HG02759 (cell line): ENCODE measurements around the gene HM13.
A peak's percentile ranks its signal among the peaks of the same experiment; 100 is the strongest.
"Not testable (repeated sequence)": the region's sequence is repeated elsewhere in the genome, so short reads cannot be mapped to it uniquely, and the experiment has no call there.

Source experiments
- ATAC-seq: cut with Tn5 transposase; IDR thresholded peaks from one replicate; pipeline ENCODE4 v1.9.1; 2021; ENCODE audit warnings: mild to moderate bottlenecking, moderate library complexity; ENCODE audit not compliant: unreplicated experiment

Gene HM13

DNA sequence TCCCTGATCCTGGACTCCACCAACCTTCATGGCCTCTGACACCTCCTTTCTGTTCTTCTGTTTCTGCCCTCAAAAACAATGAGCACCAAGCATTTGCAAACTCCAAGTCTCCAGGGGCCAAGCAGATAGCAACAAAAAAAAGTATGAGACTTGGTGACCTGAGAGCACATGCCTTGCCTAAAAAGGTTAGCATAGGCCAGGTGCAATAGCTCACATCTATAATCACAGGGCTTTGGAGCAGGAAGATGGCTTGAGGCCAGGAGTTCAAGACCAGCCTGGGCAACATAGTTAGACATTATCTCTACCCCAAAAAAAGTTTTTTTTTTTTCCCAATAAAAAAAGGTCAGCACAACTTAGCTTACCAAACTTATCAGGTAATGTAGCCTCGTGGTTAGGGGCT, 13.7 kb upstream of the HM13 start:
- no peak for ATAC-seq

DNA sequence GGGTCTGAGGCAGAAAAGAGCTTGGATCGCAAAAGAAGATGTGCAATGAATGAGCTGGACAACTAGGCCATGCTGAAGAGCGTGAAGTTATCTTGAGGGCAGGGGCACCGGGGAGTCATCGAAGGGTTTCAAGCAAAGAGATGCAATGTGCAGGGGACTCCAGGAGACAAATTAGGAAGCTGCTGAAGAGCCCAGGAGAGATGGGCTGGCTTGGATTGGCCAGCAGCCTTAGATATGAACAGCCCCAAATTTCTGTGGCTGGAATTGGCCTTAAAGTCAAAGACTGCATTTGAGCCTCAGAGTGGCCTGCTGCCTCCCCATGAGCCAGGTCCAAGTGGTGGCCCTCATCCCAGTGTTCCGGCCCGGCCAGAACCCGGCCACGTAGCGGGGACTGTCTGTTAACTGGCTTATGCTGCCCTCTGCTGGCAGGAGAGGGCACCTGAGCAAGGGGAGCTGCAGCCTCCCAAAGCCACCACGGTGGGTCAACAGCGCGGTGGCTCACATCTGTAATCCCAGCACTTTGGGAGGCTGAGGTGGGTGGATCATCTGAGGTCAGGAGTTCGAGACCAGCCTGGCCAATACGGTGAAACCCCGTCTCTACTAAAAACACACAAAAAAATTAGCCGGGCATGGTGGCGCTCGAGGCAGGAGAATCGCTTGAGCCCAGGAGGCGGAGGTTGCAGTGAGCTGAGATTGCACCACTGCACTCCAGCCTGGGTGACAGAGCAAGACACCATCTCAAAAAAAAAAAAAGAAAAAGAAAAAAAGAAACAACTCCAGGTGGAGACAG, 11.2 kb upstream of the HM13 start:
- peak; percentile 99 for ATAC-seq

DNA sequence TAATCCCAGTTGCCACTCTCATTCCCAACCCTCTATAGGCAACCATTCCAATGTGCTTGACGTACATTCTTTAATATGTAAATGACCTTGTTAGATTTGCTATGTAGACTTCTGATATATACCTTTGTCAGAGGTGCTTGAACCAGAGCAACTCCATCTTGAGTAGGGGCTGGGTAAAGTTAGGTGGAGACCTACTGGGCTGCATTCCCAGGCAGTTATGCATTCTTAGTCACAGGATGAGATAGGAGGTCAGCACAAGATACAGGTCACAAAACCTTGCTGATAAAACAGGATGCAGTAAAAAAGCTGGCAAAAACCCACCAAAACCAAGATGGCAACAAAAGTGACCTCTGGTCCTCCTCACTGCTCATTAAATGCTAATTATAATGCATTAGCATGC, 8.3 kb upstream of the HM13 start:
- no peak for ATAC-seq

DNA sequence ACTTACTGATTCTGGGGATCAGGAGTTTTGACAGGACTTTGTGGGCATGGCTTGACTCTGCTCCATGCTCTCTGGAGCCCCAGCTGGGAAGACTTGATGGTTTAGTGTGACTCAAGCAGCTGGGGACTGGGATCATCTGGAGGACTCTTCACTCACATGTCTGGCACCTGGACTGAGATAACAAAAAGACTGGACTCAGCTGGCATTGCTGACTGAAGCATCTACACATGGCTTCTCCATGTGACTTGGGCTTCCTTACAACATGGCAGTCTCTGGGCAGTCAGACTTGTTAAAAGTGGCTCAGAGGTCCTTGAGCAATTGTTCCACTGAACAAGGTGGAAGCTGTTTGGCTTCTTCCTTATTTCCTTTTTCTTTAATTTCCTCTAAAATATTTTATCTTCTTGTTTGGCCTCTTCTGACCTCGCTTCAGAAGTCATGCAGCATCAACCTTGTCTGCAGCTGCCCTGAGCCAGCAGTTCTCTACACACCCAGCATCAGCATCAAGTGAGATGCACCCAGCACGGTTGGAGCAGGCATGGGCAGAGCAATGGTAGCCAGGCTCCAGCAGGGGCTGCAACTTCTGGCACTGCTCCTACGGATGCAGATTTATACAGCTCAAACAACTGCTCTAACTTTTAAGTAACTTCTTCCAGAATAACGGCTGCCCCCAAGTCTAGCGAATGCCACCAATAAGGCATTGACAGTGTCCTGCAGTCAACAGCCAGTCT, 5.6 kb upstream of the HM13 start:
- ATAC-seq, result no peak

DNA sequence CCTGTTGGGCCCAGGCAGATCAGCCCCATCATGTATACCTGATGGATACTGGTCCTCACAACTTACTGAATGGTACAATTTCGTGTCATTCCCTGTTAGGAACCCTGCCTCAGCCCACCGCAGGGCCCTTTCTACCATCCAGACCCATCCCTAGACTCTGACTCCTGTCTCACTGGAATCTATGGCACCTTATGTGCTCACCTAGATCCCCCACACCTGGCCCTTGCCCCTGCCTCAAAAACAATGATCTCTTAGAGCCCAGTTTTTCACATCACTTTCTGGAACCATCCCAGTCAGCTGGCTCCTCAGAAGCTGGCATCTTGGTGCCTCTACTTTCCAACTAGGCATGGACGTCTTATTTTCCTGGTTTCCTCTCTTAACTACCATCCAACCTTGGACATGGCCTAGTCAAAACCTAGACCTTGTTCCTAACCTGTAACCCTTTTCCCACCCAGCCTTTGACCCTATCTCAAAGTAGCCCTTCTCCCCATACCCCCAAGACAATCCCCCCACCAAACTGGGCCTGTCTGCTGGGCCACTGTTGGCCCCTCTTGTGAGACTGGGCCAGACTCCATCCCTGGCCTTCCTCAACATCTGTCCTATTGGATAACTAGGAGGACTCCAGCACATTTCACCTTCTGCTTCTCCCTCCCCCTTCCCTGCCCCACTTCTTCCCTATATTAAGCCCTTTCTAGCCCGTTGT, 981 bp downstream of the HM13 start:
- ATAC-seq, result no peak

DNA sequence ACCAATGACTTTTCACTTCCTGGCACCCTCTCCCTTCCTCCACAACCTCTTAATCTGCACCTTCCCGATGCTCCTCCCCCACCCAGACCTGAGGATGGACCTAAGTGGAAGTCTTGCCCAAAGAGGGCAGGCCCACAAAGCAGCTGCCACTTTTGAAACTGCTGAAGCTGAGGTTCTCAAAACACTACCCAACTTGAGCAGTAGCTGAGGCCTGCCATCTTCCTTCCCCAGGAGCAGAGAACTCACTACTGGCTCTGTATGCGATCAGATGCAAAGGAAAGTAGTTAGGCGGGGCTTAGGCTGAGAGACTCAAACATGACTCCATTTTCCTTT, 1.5 kb downstream of the HM13 start:
- no peak for ATAC-seq

DNA sequence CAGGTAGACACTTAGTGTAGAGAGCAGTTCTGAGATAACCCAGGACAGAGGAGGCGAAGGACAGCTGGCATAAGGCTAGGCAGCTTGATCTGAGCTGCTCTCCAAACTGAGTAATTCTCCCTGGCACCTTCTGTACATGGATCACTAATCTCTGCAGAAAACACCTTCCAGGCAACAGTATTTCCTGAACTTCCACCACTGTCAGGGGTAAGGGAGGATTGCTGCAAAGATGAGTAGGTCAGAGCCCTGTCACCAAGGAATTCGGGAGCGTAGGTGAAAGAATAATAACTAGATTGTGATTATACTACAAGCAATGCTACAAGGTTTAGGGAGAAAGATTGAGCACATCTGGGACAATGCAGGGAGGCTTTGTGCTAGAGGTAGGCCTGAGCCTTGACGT, 1.9 kb downstream of the HM13 start:
- ATAC-seq, result no peak

DNA sequence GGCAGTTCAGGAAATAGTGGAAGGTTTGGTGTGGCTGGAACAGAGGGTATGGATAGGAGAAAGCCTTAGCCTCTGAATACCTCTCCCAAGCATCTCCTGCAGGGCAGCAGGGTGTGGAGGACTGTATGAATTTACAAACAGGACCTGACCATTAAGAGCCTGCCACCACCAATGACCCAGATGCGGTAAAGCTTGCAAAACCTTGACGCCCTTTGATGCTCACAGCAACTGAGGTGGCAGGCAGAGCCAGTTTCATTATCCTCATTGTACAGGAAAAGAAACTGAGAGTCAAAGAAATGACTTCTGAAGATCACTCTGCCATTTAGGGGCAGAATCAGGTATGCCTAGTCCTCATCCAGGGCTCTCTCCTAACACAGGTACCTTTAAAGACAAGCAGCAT, 2.4 kb downstream of the HM13 start:
- ATAC-seq, result no peak

DNA sequence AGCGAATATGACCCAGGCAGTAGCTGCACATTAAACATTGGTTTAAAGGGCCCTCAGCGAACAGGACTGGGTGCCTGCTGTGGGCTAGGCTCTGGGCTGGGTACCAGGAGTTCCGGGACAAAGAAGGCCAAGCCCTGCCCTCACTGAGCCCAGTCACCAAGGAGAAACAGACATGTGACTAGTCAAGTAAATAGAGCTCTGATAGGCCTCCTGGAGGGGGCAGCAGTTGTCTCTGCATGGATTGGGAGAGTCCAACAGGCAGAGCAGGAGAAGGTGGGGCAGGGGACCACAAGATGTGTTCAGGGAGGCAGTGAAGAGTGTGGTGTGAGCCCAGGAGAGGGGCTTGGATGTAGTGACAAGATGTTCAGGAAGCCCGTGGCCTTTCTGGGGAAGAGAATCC, 3.1 kb downstream of the HM13 start:
- no peak for ATAC-seq

DNA sequence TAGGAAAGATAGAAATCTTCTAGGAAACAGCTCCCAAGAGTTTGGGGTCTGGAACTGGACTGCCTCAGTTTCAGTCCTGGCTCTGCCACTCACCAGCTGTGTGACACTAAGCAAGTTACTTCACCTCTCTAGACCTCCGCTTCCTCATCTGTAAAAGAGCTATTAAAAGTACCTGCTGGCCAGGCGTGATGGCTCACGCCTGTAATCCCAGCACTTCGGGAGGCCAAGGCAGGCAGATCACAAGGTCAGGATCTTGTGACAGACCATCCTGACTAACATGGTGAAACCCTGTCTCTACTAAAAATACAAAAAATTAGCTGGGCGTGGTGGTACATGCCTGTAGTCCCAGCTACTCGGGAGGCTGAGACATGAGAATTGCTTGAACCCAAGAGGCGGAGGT, 7.0 kb downstream of the HM13 start:
- ATAC-seq, result not testable (repeated sequence)

DNA sequence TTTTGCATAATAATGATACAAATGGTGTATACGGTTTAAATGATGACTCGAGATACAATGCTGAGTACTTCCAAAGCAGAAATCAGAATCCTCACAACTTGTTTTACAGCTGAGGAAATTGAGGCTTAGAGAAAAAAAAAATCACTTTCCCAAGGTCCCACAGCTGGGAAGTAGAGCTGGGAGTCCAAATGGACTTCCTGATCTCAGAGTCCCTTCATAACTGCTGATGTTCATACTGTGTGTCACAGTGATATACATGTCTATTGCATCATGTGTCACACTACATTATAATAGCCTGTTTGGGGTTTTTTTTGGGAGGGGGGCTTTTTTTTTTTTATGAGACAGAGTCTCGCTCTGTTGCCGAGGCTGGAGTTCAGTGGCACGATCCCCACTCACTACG, 8.5 kb downstream of the HM13 start:
- no peak for ATAC-seq

DNA sequence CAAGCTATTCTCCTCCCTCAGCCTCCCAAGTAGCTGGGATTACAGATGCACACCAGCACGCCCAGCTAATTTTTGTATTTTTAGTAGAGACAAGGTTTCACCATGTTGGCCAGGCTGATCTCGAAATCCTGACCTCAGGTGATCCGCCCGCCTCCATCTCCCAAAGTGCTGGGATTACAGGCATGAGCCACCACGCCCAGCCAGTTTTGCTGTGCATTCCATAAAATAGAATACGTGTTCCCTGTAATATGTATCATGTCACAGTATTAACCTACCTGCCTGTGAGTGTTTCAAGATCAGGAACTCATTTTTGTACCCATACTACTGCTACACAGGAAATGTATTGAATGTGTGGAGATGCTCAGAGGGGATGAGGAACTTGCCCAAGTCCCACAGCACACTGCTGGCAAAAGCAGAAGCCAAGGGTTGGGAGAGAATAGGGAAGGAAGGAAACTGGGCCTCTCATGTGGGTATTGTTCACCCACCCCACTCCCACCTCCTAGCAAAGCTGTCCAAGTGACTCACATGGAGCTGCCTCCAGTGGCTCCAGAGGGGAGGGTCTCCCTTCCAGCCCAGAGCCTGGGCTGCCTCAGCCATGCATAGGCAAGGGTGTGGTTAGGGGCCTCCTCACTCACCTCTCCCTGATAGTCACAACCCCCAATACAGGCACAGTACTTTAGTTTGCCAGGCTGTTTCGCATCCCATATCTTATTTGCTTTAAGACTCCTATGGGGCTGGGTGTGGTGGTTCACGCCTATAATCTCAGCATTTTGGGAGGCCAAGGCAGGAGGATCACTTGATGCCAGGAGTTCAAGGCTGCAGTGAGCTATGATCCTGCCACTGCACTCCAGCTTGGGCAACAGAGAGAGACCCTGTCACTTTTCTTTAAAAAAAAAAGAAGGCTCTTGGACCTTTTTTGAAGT, 9.4 kb downstream of the HM13 start:
- ATAC-seq, result no peak

DNA sequence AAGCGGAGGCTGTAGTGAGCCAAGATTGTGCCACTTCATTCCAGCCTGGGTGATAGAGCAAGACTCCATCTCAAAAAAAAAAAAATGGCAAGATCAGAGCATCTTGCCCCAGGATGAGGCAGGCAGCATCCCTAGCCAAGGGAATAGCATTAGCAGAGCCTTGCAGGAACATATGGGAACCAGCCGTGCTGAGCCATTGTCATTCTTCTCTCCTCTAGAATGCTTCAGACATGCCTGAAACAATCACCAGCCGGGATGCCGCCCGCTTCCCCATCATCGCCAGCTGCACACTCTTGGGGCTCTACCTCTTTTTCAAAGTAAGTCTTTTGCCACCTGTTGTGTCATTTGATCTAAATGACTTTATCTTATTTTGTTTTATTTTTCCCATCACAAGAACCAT, 13.0 kb downstream of the HM13 start:
- ATAC-seq, result no peak

DNA sequence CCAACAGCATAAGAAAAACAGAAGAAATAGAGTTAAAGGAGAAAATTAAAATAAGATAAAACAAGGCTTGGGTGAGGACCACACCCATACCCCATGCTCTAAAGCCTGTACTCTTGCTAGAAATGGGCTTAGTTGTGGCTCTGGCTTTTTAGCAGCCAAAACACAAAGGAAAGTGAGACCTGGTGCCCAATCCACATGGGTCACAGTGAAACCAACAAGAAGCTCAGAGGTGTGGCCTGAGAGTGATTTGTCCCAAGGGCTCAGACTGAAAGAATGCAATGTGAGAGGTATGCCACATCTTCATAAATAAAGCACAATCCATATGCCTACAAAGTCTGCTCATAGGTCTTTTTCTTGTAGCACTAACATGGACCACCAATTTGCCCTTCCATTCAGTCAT, 21.1 kb downstream of the HM13 start:
- no peak for ATAC-seq

DNA sequence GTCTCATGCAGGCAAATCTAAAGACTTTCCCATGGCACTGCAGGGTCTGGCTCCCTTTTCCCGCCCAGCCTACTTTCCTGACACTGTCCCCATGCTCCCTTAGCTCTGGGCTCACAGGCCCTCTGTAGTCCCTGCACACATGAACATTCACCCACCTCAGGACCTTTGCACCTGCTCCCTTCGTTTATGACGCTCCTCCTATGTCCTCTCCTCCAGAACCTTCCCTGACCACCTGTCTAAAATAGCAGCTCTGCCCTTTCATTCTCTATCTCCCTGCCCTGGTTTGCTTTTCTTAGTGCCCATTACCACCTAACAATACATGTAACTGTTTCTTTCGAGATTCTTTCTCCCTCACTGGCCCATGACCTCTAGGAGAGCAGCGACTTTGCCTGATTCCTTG, 22.3 kb downstream of the HM13 start:
- no peak for ATAC-seq

DNA sequence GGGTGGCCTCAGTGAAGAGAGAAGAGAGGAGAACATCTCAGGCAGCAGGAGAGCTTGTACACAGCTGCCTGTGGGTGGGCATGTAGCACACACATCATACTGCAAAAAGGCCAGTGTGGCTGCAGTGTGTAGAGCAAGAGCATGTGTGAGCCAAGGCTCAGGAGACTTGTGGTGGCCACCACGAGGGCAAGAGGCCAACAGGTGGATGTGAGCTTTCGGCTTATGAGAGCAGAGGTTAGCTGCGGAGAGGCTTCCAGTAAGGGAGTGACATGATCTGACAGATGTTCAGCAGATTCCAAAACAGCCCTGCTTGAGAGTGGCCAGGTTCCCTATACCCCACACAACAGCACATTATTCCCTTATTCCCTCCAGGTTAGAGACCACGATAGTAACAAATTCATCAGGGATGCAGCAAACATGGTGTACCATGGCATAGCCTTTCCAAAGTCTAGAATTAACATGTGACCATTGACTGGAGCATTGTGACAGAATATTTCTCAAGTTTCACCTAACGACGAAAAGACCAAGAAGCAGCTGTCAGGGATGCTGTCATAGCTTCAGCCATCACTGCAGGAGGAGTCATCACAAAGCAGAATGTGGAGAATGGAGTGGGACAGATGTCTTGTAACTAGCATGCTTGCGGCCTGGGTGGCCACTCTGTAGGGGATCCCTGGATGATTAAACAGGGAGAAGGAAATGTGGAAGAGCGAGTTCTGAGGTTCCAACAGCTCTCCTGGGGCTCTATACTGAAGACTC, 23.1 kb downstream of the HM13 start:
- no peak for ATAC-seq

DNA sequence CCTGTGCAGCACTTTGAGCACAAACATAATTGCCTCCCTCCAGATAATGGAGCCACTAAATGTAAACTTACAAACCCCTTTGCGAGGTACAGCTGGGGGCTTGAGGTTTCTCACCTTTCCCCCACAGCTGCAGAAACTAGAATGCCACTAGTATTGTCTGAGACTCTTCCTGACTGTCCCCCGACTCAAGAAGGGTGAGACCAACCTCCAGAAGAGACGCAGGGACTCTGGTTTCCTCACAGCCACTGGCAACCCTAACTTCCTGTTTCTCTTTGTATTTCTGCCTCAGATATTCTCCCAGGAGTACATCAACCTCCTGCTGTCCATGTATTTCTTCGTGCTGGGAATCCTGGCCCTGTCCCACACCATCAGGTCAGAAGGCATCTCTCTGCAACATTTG, 23.6 kb downstream of the HM13 start:
- ATAC-seq, result no peak

DNA sequence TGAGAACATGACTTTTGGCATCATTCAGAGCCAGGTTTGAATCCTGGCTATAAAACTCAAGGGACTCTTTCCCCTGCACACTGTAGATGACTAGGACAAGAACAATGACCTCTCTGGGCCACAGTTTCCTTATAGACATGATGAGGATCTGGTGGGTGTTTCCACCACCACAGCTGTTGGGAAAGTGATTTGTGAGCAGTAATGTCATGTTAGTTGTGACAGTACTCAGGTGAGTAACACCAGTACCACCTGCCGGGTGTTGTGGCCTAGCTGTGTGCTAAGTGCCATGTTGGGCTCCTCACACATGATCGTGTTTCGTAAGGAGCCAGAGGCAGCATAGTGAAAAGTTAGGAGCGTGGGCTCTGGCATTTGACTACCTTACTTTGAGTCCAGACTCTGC, 24.1 kb downstream of the HM13 start:
- no peak for ATAC-seq

DNA sequence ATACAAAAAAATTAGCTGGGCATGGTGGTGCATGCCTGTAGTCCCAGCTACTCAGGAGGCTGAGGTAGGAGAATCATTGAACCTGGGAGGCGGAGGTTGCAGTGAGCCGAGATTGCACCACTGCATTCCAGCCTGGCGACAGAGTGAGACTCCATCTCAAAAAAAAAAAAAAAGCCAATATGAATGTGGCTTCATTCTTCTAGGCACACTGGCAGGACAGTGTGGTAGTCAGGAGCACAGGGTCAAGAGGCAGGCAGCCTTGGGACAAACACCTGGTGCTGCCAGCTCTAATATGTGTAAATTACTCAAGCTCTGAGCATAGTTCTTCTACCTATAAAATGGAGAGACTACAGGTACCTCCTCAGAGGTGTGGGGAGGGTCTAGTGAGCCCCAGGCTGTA, 25.4 kb downstream of the HM13 start:
- ATAC-seq, result not testable (repeated sequence)

DNA sequence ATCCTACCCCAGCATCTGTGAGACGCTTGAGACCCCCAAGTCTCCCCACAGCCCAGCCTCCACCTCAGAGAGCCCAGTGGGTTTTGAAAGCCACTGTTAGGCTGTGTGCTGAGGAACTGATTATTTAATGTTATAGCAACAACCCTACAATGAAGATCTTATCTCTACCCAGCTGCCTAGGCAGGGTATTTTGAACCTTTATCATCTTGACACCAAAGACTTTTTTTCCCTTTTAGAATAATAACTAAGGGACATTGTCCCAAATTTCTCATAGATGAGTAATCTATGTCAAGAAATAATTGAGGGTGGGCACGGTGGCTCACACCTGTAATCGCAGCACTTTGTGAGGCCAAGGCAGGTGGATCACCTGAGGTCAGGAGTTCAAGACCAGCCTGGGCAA, 26.2 kb downstream of the HM13 start:
- ATAC-seq, result no peak
